ENCODE data around the gene C3orf18.
"Not testable (repeated sequence)": the region's sequence is repeated elsewhere in the genome, so short reads cannot be mapped to it uniquely, and the experiment has no call there.

C3orf18 gene

DNA sequence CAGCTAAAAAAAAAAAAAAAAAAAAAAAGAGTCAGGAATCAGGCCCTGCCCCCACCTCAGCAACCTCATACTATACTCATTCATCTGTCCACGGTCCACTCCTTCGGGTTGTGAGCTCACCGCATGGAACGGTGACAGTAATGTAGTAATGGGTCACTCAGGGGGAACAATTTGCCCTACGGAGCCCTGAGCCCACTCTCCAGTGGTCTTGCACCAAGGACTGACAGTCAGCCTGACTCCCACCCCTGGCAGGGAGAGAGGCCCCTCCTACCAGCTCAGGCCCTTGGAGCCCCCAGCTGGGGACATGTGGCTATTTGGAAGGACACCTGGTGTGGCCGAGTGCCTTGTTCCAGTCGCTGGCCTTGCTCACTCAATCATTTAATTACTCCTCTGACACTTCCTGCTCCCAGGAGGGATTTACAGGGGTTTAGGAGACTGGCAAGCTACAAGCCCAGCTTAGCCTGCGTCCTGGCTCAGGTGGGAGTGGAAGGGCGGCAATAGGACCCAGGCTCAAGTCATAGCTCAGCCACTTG is 44.2 kb downstream of the C3orf18 start:
- no peak for DNase-seq (ENCODE audit: low read depth)

DNA sequence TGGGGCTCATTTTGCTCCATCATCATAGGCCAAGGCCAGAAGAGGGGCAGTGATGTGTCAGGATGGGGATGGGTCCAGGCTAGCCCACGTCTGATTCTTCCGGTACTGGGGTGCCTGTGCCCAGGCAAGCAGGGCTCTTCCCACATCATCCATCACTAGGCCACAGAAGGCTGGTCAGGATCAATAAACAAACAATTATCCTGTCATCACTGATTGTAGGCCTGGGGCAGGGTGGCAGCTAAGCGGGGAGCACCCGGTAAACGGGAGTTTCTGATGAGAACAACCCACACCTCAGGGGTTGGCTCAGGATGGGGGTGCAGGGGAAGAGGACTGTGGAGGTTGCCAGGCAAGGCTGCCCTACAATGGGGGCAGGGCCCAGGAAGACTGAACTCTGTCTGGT is 46.0 kb downstream of the C3orf18 start:
- no peak for DNase-seq (ENCODE audit: low read depth)

DNA sequence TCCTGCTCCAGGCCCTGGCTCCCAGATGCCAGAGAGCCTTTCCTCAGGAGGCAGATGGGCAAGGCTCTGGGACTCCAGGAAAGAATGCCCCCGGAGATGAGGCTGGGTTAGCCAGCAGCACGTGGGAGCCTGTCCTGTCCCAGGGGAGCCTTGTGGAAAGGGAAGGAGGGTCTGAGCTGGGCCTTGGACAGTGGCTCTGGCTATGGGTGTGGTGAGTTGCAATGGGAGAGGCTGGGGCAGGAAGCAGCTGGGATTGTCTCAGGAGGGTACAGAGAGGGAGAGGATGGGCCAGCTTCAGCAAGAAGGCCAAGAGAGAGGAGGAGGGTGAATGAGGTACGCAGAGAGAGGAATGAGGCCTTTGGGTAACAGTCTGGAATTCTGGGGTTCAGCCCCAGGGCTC is 46.7 kb downstream of the C3orf18 start:
- DNase-seq (ENCODE audit: low read depth), result no peak

DNA sequence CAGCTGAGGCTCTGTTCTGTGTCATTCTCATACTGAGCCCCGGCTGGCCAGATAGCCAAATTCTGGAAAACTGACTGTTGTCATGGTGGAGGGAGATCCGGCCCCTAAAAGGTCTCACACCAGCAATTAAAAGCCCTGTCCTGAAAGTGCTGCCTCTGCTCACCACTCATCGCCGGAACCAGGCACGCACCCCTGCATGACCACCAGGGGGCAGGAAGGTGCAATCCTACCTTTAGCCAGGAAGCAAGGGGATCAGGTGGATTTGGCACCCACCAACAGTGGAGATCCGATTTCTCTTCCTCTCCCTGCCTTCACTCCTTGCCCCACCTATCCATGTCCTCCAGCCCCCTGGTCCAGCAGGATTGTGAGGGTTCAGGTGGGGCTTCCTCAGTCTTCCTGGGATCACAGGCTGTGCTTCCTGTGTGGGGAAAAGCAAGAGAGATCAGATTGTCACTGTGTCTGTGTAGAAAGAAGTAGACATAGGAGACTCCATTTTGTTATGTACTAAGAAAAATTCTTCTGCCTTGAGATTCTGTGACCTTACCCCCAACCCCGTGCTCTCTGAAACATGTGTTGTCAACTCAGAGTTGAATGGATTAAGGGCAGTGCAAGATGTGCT is 48.0 kb downstream of the C3orf18 start:
- DNase-seq (ENCODE audit: low read depth), result peak; percentile 72

DNA sequence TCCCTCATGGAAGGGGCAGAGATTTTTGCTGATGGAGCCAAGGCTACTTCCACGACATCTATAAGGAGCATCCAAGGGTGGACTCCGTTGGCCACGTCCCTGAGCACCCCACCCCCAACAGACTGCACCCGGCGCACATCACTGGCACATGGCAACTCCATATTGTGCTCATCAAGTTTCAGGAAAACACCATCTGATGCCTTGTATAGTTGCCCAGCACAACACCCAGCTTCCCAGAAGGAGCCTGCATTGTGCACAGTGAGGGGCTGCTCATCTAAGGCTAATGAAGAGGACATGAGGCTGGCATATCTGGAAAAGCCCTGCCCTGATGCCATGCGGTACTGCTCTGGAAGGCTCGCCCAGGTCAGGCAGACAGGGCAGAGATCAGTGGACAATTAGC is 49.1 kb downstream of the C3orf18 start:
- DNase-seq (ENCODE audit: low read depth), result no peak

DNA sequence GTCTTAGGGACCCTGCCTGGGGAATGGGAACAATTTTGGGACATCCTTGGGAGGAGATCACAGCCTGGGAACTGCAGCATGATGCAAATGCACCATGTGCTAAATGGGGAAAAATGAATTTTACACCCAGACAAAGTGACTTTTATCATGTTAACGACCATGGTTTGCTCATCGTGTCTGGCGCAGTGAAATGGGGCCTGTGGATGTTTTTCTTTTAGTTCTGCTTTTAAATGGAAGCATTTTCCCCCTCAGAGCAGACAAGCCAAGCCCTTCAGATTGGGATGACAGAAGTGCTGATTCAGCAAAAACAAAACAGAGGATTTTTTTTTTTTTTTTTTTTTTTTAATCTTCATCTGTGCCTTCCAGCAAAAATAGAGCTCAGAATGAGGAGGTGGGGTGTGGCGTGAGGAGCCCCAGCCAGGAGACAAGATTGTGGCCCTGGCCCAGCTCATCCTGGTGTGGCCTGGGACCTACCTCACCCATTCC is 49.8 kb downstream of the C3orf18 start:
- no peak for DNase-seq (ENCODE audit: low read depth)

DNA sequence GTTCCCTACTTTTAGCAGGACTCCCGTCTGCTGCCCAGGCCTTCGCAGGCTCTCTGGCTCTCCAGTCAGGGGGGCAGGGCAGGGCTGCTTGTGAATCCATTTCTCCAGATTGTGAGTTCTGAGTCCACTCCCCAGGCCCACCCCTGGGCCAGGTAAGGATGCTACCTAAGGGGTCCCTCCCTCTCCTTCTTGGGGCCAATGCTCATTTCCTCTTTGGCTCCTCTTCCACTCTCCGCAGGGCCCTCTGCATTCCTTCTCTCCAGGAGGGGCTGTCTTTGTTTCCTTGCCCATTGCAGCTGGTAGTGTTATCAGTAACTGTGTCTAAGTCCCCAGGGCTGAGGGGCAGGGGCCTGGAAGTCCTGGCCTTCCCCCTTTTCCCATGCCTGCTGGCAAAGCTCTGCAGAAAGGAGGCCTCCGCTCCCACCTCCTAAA is 51.1 kb downstream of the C3orf18 start:
- DNase-seq (ENCODE audit: low read depth), result no peak

DNA sequence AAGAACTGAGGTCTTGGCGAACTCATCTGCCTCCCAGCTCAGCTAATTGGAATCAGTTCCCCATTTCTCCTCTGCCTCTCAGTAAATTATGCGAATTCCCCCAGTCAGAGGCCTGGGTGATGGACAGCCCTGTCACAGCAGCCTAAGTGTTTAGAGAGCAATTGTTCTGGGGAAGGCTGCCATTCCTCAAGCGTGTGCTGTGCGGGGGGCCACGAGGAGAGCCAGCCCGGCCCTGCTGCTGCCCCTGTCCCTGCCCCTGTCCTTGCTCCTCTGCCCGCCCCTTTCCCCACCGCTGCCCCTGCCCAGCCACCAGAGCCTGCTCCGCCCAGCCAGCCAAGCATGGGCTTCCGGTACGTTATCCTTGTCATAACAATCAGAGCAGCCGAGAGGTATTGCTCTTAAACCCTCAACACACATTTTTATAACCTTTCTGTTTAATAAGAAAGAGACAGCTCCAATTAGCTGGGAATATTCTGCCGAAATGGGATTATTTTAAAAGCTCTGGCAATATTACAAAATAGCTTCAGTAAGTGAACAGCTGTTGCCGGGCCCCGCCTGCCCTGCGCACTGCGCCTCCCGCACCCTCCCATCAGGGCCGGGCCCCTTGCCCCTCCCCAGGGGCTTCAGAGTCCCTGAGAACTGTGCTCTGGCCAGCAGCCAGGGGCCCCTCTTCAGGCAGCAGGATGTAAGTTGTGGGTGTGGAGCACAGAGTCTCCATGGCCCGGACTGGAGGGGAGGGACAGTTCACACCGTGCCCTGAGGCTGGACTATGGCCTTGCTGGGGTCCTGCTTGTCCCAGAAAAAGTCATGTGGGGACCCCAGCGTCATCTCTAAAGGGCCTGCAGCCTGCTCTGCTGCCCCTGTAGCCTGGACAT is 51.7 kb downstream of the C3orf18 start:
- no peak for DNase-seq (ENCODE audit: low read depth)

DNA sequence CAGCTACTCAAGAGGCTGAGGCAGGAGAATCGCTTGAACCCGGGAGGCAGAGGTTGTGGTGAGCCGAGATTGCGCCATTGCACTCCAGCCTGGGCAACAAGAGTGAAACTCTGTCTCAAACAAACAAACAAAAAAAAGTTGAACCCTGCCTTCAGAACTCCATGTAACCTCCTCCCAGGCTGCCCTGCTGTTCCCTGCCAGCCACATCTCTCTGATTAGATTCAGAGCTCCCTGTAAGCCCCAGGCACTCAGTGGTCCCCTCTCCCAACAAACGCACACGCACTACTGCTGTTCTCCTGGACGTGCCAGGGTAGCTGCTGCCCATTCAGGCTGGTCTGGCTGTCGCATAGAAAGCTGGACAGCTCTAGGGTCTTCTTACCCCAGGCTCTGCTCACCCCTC is 54.6 kb downstream of the C3orf18 start:
- not testable (repeated sequence) for DNase-seq (ENCODE audit: low read depth)

DNA sequence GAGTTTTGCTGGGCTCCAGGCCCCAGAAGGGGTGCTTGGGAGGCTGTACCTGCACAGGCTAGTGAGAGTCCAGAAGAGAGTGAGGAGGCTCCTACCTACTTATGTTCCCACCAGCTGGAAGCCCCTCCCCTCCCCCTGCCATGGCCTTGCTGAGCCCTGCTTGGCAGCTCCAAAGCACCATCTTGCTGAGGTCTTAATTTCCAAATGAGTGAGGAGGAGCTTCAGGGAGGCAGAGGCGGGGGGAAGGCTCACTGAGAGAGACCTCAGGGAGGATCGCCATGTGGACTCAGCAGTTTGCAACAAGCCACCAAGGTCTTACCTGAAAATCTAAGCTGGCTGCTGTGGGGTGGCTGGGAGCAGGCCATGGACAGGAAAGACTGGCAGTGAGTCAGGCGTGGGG is 55.4 kb downstream of the C3orf18 start:
- DNase-seq (ENCODE audit: low read depth), result no peak

DNA sequence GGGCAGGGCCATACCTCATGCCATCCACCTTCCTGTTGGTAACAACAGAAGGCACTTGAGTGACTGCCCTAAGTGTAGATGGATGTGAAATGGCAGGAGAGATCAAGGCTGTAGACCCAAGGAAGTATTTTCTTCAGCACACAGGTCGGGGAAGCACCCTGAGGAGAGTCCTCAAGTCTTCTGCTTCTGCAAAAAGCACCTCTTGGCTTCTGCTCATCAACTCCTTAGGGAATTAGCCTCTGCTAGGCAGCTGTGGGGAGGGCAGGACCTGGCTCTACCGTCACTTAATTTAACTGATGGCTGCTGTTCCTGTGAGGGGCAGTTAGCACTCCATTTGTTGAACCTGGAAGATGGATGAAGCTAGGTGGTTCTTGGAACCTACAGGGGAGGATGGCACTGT is 57.2 kb downstream of the C3orf18 start:
- DNase-seq (ENCODE audit: low read depth), result no peak

DNA sequence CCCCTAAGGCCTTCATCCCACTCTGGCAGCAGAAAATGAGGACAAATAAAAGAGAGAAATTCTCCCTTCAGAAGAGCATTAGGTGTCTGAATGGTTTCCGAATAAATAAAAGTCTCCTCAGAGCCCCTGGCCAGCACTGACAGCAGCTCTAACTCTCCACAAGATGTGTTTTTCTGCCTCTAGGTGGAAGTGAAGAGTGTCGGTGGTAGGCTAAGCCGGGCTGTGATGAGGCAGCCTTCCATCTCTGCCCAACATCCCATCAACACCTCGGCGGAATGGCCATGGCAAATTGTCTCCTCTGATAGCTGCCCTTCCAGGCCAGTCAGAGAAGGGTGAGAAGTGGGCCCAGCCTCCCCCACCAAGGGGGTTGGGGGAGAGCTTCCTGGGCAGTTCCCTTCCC is 57.8 kb downstream of the C3orf18 start:
- no peak for DNase-seq (ENCODE audit: low read depth)

DNA sequence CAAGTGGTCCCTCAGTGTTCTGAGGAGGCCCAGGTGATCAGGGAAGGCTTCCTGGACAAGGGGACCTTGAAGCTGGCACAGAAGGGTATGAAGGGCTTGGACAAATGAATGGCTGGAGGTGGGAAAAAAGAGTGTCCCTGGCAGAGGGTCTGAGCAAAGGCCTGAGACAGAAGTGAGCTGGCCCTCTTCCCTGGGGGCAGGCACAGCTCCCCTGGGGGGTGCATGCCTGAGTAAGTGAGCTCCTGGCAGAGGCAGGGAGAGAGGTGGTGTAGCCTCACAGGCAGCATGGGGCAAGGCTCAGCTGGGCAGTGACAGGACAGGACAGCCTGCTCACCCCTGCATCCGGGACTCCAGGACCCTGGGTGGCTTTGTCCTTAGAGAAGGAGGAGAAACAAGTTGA is 58.7 kb downstream of the C3orf18 start:
- DNase-seq (ENCODE audit: low read depth), result no peak
